CD4-positive, alpha-beta T cell treated with Interleukin-17A for 4 hours (primary cell): ENCODE measurements around the gene ARFGAP1.
"Not testable (repeated sequence)": the region's sequence is repeated elsewhere in the genome, so short reads cannot be mapped to it uniquely, and the experiment has no call there.

Source experiments
- DNase-seq: peaks from one replicate; pipeline ENCODE4 v3.0.0-alpha.2; 2020; ENCODE audit warnings: mixed read lengths

Gene ARFGAP1

GRCh38 chr20:63241272-63241671 lies 31.3 kb upstream of the ARFGAP1 start:
- DNase-seq = no peak

GRCh38 chr20:63242736-63243135 lies 29.9 kb upstream of the ARFGAP1 start:
- DNase-seq = no peak

- DNase-seq = no peak
These were observed 28.9 kb upstream of the ARFGAP1 start for GRCh38 chr20:63243604-63244247.

- no peak for DNase-seq
These were observed 28.1 kb upstream of the ARFGAP1 start for GRCh38 chr20:63244468-63244867.

- no peak for DNase-seq
These were observed 25.9 kb upstream of the ARFGAP1 start for GRCh38 chr20:63246490-63247288.

GRCh38 chr20:63247671-63248228 lies 24.9 kb upstream of the ARFGAP1 start:
- no peak for DNase-seq

- DNase-seq = no peak
These were observed 23.6 kb upstream of the ARFGAP1 start for GRCh38 chr20:63248835-63249591.

GRCh38 chr20:63249891-63250290 lies 22.7 kb upstream of the ARFGAP1 start:
- no peak for DNase-seq

- not testable (repeated sequence) for DNase-seq
These were observed 21.3 kb upstream of the ARFGAP1 start for GRCh38 chr20:63251350-63251749.

- DNase-seq = no peak
These were observed 20.3 kb upstream of the ARFGAP1 start for GRCh38 chr20:63252284-63252711.

GRCh38 chr20:63253065-63253437 lies 19.6 kb upstream of the ARFGAP1 start:
- no peak for DNase-seq

- no peak for DNase-seq
These were observed 19.0 kb upstream of the ARFGAP1 start for GRCh38 chr20:63253438-63254231.

- no peak for DNase-seq
These were observed 18.4 kb upstream of the ARFGAP1 start, which contains the start of gene NKAIN4 for GRCh38 chr20:63254232-63254605. TSS of gene NKAIN4 (minus strand) at chr20:63254463. CDS start at chr20:63254450, 13 bp downstream.

- DNase-seq = no peak
These were observed 17.8 kb upstream of the ARFGAP1 start for GRCh38 chr20:63254606-63255384.

GRCh38 chr20:63255931-63256704 lies 16.5 kb upstream of the ARFGAP1 start:
- DNase-seq = no peak

GRCh38 chr20:63256954-63257353 lies 15.7 kb upstream of the ARFGAP1 start:
- DNase-seq = no peak

- no peak for DNase-seq
These were observed 15.0 kb upstream of the ARFGAP1 start for GRCh38 chr20:63257629-63258028.

- no peak for DNase-seq
These were observed 13.8 kb upstream of the ARFGAP1 start for GRCh38 chr20:63258781-63259180.

- DNase-seq = no peak
These were observed 12.7 kb upstream of the ARFGAP1 start for GRCh38 chr20:63259734-63260460.

GRCh38 chr20:63260521-63260920 lies 12.1 kb upstream of the ARFGAP1 start:
- DNase-seq = no peak
